Posterior vena cava (tissue), 2 donors: ENCODE measurements around the gene SUPT4H1. TPM values are rescaled to one million over a fixed set of nuclear protein-coding genes. Genes with fewer than 3 reads are reported as not detected.

Source experiments
- DNase-seq: peaks from one replicate; pipeline ENCODE4 v3.0.0-alpha.2; 2020; ENCODE audit warnings: low spot score
- intact Hi-C, 2 donors: fragments of 100-400 bp; cut with DNase I; formaldehyde crosslinking; loops; one replicate each; pipeline versions ENCODE4 v1.14.1 to v1.14.2; 2022 to 2023
- total RNA-seq, 2 donors: library from RNA; stranded (reverse); fragmentation: NEBNext Ultra II Directional; extraction: Animal tissue kit (Norgen Biotek cat#: 25700); gene quantifications; one replicate each; pipeline ENCODE4 v1.2.1, GENCODE V29; 2021
- donor health status: DM: yes; HTN: yes; CAD: no.
- donor health status: DM: yes; HTN: yes; CAD: no.

The SUPT4H1 gene
- total RNA-seq, 2 donors from 2014 or later: 48.4 to 50.1 TPM

DNA sequence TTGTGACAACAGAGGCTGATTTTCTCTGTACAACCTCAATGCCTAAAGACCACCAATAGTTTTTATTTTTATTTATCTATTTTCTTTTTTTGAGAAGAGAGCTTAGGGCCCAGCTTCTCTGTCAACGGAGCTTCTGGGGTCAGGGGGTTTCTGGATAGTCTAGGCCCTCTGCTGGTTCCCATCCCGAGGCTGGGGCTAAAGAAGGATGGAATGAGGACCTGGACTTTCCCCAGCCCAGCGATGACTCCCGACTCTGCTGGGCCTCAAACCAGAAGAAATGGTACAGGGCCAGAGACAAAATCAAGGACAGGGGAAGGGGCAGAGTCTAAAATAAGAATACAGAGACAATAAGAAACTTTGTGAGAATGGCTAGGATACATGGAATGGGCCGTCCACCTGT is 17.7 kb downstream of the SUPT4H1 start:
- intact Hi-C loops: no loop called here
- DNase-seq: no peak

DNA sequence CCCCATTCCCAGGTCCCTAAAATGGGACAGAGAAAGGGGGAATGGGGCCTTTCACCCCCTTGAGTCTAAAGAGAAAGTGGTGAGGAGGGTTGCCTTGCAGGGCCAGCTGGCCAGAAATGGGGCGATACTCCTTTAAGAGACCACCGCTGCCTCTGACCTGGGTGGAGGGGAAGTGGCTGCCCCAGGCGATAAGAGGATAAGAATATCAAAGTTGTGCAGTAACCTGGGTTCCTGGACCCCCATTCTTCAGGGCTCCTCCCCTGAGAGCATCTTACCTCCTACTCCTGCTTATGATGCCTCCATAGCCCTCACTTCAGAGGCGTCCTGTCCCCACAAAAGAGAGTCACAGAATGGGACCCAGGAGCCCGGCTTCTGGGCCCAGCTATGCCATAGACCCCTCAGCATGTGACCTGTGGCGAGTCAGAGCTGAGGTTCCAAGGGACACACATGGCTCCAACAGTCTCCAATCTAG is 18.2 kb downstream of the SUPT4H1 start:
- DNase-seq: peak; percentile 55
- intact Hi-C loops: no loop called here

- intact Hi-C loops: no loop called here
- peak; percentile 71 for DNase-seq
Observed at GRCh38 chr17:58332778-58333735, 18.9 kb downstream of the SUPT4H1 start.

GRCh38 chr17:58331815-58332777 is 19.9 kb downstream of the SUPT4H1 start:
- intact Hi-C loops: no loop called here
- DNase-seq: peak; percentile 95

- DNase-seq: peak; percentile 84
- intact Hi-C loops: no loop called here
Observed at GRCh38 chr17:58330997-58331814, 20.8 kb downstream of the SUPT4H1 start.

- peak; percentile 66 for DNase-seq
- intact Hi-C loops: no loop called here
Observed at GRCh38 chr17:58330538-58330996, 21.4 kb downstream of the SUPT4H1 start.

DNA sequence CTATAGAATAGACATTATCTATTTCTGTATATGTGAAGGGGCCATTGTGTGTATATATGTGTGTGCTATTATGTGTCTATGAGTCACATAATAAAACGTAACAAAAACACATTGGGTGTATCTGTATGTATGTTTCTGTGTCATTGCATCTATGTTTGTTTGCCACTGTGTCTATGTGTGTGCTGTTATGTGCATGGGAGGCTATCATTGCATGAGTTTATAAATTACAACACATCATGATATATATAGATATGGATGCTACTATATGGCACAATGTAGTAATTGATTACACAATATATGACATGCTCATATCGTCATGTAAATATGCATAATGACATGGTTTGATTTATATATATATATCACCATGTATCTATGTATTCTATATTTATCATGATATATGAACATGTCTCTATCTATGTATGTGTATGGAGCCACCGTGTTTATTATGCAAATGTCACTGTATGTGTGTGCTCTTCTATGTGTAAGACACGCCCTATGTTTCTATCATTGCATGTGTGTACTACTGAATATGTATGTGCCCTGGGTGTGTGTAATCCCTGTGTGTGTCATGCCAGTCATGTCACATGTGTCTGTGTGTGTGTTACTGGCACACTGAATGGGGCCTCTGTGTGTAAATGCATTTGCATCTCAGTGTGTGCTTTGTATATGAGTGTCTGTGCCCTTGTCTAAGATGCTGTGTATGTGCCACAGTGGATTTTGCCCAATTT is 22.0 kb downstream of the SUPT4H1 start:
- intact Hi-C loops: no loop called here
- DNase-seq: peak; percentile 9

GRCh38 chr17:58329035-58329809 is 22.8 kb downstream of the SUPT4H1 start:
- intact Hi-C loops: no loop called here
- peak; percentile 88 for DNase-seq

DNA sequence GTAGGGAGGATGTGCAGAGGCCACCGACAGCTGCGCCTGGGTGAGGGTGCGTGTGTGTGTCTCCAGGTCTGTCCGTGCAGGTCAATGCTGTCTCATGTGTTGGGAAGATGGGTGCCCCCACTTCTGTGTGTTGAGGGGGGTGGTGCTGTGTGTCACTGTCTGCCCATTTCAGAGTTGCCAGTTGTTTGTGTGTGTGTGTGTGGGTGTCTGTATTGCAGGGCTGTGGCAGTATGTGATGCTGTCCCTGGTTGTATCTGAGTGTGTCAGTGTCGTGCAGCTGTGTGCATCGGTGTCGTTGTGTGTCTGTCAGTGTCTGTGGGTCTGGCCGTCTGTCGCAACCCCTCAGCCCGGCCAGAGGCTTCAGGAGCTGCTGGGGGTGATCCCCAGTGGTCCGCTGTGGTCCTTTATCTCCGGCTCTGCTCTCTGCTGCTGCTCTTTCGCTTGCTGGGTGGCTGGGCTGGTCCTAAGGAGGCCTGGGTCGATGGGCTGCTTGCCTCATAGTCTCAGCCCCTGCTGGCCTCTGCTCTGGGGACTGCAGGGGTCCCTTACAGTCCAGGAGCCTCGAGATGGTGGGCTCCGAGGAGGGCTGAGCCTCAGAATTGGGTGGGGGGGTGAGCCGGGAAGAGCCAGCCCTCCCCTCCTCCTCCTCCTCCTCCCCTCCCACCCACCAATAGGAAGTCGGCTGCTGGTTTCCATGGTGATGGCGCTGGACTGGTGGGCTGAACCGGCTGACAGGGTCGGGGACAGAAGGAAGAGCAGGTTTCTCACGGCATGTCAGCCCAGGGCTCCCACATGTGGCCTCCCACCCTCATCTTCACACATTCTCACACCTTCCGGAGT is 23.6 kb downstream of the SUPT4H1 start, which contains the start of gene TSPOAP1:
TSS of gene TSPOAP1 (minus strand) at position 601 of the 840 bp plus-strand sequence. CDS start 875 bp downstream, outside the sequence.
- peak; percentile 83 for DNase-seq
- intact Hi-C loops: no loop called here

DNA sequence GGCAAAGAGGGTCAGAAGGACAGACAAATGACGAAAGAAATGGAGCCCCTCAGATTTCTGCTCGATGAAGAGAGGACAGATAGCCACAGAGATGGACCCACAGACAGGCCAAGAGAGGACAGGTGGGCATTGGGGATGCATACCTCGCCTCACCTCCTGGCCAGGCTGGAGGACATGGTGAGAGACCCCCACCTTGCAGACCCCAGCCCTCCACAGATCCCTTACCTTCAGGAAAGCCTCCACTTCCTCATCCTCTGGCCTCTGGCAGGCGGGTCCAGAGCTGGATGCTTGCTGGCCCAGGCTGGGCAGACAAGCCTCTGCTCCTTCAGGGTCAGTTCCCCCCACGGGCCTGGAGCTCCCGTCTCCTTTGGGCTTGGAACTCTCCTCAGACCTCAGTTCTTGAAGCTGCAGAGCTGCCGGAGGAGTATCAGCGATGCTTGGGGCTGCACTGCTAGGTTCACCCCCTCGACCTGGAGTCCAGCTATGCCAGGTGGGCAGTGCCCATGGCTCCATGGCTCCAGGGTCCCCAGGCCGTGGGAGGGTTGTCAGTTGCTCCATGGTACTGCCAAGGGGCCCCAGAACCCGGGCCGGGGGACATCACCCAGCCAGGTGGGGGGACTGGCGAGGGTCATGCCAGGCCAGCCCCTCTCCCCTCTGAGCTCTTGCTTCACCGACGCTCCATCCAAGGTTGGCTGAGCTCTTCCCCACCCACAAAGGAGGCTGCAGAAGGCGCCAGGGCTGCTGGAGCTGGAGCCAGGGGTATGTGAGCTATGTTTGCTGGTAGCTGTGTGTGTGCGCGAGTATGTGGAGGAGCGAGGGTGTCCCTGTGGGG is 24.4 kb downstream of the SUPT4H1 start:
- DNase-seq: peak; percentile 78
- intact Hi-C loops: no loop called here

GRCh38 chr17:58326609-58327362 is 25.2 kb downstream of the SUPT4H1 start:
- DNase-seq: peak; percentile 58
- intact Hi-C loops: no loop called here

GRCh38 chr17:58325976-58326468 is 26.0 kb downstream of the SUPT4H1 start:
- peak; percentile 72 for DNase-seq
- intact Hi-C loops: no loop called here

GRCh38 chr17:58325289-58325726 is 26.7 kb downstream of the SUPT4H1 start:
- DNase-seq: peak; percentile 83

DNA sequence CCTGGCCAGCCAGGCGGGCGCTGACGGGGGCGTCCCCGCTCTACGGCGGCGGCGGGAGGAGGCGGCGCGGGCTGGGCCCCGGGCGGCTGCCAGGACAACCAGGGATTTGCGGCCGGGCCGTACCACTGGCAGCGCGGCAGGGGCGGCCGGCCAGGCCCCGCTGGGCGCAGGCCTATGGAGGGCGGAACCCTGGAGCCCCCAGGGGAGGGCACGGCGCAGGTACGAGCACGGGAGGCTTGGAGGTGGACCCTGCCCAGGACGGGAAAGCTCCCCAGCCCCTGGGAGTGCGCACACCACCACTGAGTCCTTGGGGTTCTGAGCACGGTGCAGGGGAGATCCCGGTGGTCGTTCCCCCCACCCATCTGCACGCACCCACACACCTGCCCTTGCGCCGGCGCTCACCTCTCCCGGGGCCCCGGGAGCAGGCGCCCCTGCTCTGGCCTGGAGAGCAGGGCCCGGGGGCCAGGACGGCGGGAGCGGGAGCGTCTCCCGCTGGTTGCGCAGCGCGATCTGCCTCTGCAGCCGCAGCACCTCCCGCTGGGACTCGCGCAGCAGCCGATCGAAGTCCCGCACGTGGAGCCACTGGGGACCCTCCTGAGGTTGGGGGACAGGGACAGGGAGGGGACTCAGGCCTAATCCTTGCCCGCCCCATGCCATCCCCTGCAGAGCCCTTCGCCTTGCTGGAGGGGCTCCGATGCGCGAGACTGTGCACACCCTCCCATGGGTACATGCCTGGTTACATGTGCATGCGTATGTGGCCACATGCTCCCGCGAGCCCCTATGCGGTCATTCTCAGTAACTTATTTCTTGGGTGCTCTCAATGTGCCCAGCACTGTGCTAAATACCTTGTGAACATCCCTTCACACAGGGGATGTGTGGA is 27.4 kb downstream of the SUPT4H1 start:
- intact Hi-C loops: no loop called here
- DNase-seq: peak; percentile 82

More at GRCh38 chr17:58325289-58325726, 26.7 kb downstream of the SUPT4H1 start:
- intact Hi-C loops: no loop called here
